ENCODE results near the gene GALNT14.

GALNT14 gene

DNA sequence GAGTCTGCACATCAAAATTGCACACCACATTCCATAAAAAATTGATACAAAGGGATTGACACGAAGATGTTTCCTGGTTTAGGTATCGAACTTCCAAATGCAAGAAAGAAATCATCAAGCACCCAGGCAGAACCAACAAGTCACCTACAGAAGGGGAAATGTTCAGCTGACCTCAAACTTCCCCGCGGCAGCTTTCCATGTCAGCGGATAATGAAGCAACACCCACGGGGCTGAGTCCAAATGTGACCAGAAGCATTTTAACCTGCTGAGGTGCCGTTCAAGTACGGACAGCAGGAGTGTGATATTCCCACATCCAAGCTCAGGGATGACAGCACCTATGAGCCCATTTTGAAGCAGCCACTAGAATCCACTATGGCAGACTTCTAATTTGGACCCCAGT is 124.9 kb downstream of the GALNT14 start:
- no peaks in the 10 kb centered on the region for H3K36me3 ChIP-seq (ENCODE audit: insufficient read depth, low read length)
- no peaks in the 10 kb centered on the region for H3K79me2 ChIP-seq (ENCODE audit: insufficient read depth, low read length)
- H3K4me3 ChIP-seq (ENCODE audit: low read length, poor library complexity, severe bottlenecking) = no peak overlapping the region
- no peak overlapping the region for H3K4me2 ChIP-seq (ENCODE audit: low read depth, low read length, poor library complexity, severe bottlenecking)
- no peak overlapping the region for H3K9ac ChIP-seq (ENCODE audit: low read depth, low read length, poor library complexity, severe bottlenecking)
- H3K9me2 ChIP-seq (replicated peaks; ENCODE audit: low read depth, low read length) = no peaks in the 10 kb centered on the region
- no peaks in the 10 kb centered on the region for H3K9me3 ChIP-seq (ENCODE audit: insufficient read depth, low read depth, low read length)
- no peaks in the 10 kb centered on the region for H3F3A ChIP-seq (ENCODE audit: low read depth)
- no peaks in the 10 kb centered on the region for H3K27me3 ChIP-seq (ENCODE audit: insufficient read depth, low read length, poor library complexity, severe bottlenecking)
- no peak overlapping the region for H2AFZ ChIP-seq (ENCODE audit: low read length)
- no peaks in the 10 kb centered on the region for H4K20me1 ChIP-seq (ENCODE audit: insufficient read depth, low read length, poor library complexity, severe bottlenecking)
- H3K4me1 ChIP-seq (ENCODE audit: insufficient read depth, low read length, poor library complexity, severe bottlenecking) = no peaks in the 10 kb centered on the region
- TF ChIP-seq, protein P1, sequence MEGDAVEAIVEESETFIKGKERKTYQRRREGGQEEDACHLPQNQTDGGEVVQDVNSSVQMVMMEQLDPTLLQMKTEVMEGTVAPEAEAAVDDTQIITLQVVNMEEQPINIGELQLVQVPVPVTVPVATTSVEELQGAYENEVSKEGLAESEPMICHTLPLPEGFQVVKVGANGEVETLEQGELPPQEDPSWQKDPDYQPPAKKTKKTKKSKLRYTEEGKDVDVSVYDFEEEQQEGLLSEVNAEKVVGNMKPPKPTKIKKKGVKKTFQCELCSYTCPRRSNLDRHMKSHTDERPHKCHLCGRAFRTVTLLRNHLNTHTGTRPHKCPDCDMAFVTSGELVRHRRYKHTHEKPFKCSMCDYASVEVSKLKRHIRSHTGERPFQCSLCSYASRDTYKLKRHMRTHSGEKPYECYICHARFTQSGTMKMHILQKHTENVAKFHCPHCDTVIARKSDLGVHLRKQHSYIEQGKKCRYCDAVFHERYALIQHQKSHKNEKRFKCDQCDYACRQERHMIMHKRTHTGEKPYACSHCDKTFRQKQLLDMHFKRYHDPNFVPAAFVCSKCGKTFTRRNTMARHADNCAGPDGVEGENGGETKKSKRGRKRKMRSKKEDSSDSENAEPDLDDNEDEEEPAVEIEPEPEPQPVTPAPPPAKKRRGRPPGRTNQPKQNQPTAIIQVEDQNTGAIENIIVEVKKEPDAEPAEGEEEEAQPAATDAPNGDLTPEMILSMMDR (conservative IDR thresholded peaks at IDR 0.05; ENCODE audit: low read length) = no peak
- no peak for TF ChIP-seq EZH2phosphoT487 (IDR thresholded peaks at IDR 0.05; ENCODE audit: borderline replicate concordance)

DNA sequence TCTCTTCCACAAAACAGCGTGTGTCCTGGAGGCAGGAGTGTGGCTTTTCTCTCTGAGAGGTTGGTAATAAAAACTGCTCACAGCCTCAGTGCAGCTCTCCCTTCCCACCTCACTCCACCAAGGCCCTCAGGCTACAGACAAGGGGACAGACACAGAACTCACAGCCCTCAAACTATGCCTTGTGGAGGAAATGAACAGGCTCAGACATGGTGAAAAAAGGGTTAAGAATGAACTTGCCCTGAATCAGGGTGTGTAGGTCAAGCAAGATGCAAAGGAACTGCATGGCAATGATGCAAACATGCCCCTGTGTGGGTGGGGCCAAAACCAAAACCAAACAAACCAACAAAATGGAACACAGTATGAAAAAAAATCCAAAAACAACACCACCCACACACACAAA is 125.8 kb downstream of the GALNT14 start:
- Histone ChIP-seq H2AFZ (ENCODE audit: low read length) (no peak overlapping the region), H4K20me1 (ENCODE audit: insufficient read depth, low read length, poor library complexity, severe bottlenecking) (no peaks in the 10 kb centered on the region), H3K27me3 (ENCODE audit: insufficient read depth, low read length, poor library complexity, severe bottlenecking) (no peaks in the 10 kb centered on the region), H3K79me2 (ENCODE audit: insufficient read depth, low read length) (no peaks in the 10 kb centered on the region), H3F3A (ENCODE audit: low read depth) (no peaks in the 10 kb centered on the region), H3K9ac (ENCODE audit: low read depth, low read length, poor library complexity, severe bottlenecking) (no peak overlapping the region), H3K4me2 (ENCODE audit: low read depth, low read length, poor library complexity, severe bottlenecking) (no peak overlapping the region), H3K4me3 (ENCODE audit: low read length, poor library complexity, severe bottlenecking) (no peak overlapping the region), H3K9me3 (ENCODE audit: insufficient read depth, low read depth, low read length) (no peaks in the 10 kb centered on the region), H3K4me1 (ENCODE audit: insufficient read depth, low read length, poor library complexity, severe bottlenecking) (no peaks in the 10 kb centered on the region), H3K9me2 (replicated peaks; ENCODE audit: low read depth, low read length) (no peaks in the 10 kb centered on the region), H3K36me3 (ENCODE audit: insufficient read depth, low read length) (no peaks in the 10 kb centered on the region)
- TF ChIP-seq EZH2phosphoT487 (IDR thresholded peaks at IDR 0.05; ENCODE audit: borderline replicate concordance) = no peak
- TF ChIP-seq, protein P1 (conservative IDR thresholded peaks at IDR 0.05; ENCODE audit: low read length) = no peak

GRCh38 chr2:31011587-31011986 is 126.7 kb downstream of the GALNT14 start:
- no peaks in the 10 kb centered on the region for H3F3A ChIP-seq (ENCODE audit: low read depth)
- H3K9ac ChIP-seq (ENCODE audit: low read depth, low read length, poor library complexity, severe bottlenecking) = no peak overlapping the region
- no peaks in the 10 kb centered on the region for H3K36me3 ChIP-seq (ENCODE audit: insufficient read depth, low read length)
- no peaks in the 10 kb centered on the region for H3K9me3 ChIP-seq (ENCODE audit: insufficient read depth, low read depth, low read length)
- TF ChIP-seq, protein P1 (conservative IDR thresholded peaks at IDR 0.05; ENCODE audit: low read length) = no peak
- no peak for TF ChIP-seq EZH2phosphoT487 (IDR thresholded peaks at IDR 0.05; ENCODE audit: borderline replicate concordance)
- H3K4me3 ChIP-seq (ENCODE audit: low read length, poor library complexity, severe bottlenecking) = no peak overlapping the region
- H3K27me3 ChIP-seq (ENCODE audit: insufficient read depth, low read length, poor library complexity, severe bottlenecking) = no peaks in the 10 kb centered on the region
- H3K79me2 ChIP-seq (ENCODE audit: insufficient read depth, low read length) = no peaks in the 10 kb centered on the region
- no peaks in the 10 kb centered on the region for H4K20me1 ChIP-seq (ENCODE audit: insufficient read depth, low read length, poor library complexity, severe bottlenecking)
- no peak overlapping the region for H2AFZ ChIP-seq (ENCODE audit: low read length)
- H3K4me2 ChIP-seq (ENCODE audit: low read depth, low read length, poor library complexity, severe bottlenecking) = no peak overlapping the region
- no peaks in the 10 kb centered on the region for H3K9me2 ChIP-seq (replicated peaks; ENCODE audit: low read depth, low read length)
- no peaks in the 10 kb centered on the region for H3K4me1 ChIP-seq (ENCODE audit: insufficient read depth, low read length, poor library complexity, severe bottlenecking)
